ENCODE measurements around the gene MINDY3.

GRCh38 chr10:15737656-15738055, 122.7 kb downstream of the MINDY3 start:
- TF ChIP-seq CTCF (tag by site-specific recombination; IDR thresholded peaks at IDR 0.05) (no peak), ZNF23 (tag by site-specific recombination; IDR thresholded peaks at IDR 0.05; ENCODE audit: borderline replicate concordance) (no peak), ZNF624 (tag by site-specific recombination; IDR thresholded peaks at IDR 0.05) (no peak)

Measured in HEK293 (cell line).